ENCODE data around the gene RNASE9.
"Not testable (repeated sequence)": the region's sequence is repeated elsewhere in the genome, so short reads cannot be mapped to it uniquely, and the experiment has no call there.

RNASE9 gene

DNA sequence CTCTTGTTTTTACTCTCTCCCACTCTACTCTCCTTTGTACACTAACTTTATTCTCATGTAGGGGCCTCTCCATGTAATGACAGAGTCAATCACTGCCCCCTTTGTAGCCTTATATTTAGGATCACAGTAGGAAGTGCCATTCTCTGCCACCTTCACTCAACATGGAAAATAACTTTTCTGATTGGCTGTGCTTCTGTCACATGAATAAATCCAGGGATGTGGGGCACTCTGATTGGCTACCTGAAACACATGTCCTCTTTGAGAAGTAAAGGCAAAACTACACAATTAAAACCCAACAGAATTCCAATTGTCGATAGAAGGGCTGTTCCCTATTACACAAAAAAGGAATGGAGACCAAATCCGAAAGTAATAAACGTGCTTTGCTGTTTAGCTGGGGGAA is at the start of gene RNASE9:
TSS of gene RNASE9 (minus strand) at position 87 of the 400 bp plus-strand sequence.
- DNase-seq (ENCODE audit: extremely low spot score, insufficient read length, low read depth): no peak

DNA sequence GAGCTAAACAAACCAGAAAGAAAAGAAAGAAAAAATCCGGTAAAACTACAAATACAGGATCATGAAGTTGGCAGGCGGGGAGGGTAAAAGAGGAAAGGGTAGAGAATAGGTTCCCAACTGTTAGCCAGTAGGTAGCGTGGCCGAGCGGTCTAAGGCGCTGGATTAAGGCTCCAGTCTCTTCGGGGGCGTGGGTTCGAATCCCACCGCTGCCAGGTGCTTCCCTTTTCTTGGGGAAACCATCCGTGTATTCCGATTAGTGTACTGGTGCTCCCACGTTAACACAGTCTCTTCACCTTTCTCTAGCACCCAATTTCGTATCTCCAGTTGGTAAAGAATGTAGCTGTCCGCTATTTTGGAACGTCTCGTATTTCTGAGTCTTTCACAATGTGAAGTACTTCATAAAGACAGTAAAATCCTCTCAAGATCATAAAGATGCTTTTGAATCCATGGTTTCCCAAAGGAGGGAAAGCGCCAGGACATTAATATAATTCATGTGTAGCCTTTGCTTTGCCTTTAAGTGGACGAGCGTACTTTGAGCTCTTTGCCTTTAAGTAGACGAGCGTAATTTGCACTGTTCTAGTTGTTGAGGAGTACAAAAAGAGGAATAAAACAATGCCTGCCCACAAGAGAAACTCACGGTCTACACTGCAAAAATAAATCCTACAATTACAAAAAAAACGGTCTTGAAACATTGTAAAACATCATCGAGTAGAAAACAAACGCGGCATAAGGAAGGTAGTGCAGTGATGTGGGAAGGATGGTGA is 49.3 kb upstream of the RNASE9 start:
- DNase-seq (ENCODE audit: extremely low spot score, insufficient read length, low read depth): no peak
- FAIRE-seq: peak; percentile 5

More for the DNA sequence above, at the start of gene RNASE9:
- FAIRE-seq: no peak

DNA sequence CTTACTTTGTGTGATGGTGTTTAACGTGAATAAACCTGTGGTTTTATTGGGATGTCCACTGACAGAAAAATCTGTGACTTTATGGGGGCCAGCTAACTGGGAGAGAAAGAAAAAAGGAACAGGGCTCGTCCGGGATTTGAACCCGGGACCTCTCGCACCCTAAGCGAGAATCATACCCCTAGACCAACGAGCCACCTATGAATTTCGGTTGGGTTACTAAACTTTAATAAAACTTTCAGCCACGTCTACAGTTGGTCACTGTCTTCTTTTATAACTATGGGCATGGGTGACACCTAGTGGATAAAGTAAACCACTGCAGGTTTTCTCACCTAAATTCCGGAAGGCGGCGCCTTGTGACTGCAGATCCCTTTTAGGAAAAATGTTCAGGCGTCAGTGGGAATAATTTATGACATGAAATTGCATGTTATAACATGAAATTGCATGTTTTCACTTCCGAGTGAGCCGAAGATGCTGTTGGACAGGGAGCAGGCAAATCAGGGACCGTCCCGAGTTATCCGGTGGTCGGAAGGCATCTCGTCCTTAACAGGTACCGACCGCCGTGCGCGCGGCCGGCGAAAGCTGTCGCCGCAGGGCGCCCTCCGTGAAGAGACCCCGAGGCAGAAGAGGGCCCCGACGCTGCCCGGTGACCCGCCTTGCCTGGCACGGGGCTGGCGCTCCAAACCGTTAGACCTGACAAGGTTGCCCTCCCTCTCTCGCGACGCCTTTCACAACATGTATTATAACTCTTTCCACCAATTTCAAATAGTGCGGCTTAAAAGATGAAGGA is 48.6 kb upstream of the RNASE9 start:
- FAIRE-seq (peak; percentile 67), DNase-seq (ENCODE audit: extremely low spot score, insufficient read length, low read depth) (peak; percentile 55)

DNA sequence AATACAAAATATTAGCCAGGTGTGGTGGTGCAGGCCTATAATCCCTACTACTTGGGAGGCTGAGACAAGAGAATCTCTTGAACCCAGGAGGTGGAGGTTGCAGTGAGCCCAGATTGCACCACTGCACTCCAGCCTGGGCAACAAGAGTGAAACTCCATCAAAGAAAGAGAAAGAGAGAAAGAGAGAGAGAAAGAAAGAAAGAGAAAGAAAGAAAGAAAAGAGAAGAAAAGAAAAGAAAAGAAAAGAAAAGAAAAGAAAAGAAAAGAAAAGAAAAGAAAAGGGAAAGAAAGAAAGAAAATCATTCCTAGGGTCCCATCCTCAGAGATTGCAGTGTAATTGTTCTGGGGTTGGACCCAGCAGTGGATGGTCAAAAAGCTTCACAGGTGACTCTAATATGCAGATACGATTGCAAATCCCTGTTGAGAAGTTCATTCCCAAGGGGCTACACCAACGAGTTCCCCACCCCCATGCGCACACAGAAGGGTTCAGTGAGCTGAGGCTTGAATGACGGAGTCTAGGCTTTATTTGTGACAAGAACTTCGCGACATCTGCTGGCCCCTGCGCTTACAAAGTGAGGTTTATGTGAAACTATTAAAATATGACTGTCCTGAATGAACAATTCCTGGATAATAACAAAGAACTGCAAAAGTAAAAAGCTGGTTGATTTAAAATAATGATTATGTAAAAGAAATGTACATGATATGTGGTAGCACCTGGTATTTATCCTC is 47.7 kb upstream of the RNASE9 start:
- DNase-seq (ENCODE audit: extremely low spot score, insufficient read length, low read depth) (no peak), FAIRE-seq (no peak)

DNA sequence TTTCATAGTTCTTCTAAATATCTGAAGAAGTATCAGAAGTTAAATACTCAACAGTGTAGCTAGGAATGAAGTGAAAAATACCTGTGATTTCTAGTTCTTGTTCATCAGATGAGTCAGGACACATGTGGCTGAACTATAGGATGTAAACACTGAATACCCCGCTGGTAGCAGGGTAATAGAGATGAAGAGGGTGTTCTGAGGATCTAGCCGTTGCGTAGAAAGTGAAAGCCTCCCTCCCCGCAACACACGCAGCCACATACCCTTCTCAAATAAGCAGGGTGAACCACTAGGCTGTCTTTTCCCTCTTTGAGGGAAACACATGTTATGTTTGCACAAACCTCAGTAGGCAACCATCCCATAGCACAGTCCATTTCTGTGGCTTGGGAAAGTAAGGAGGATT is 46.8 kb upstream of the RNASE9 start:
- DNase-seq (ENCODE audit: extremely low spot score, insufficient read length, low read depth): no peak
- no peak for FAIRE-seq

DNA sequence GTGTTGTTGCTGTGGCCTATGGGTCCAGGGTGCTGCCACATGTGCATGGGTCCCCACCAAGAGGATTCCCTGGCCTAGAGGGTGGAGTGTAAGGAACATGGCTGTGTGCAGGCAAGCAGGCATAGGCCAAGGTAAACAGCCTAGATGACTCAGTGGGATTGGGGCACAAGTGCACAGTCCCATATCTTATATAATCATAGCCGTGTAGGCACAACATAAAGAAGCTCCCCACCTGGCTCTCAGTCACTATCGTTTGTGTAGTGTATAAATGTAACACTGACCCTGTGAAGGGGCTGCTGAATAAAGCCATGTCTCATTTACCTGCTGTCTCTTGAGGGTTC is 46.0 kb upstream of the RNASE9 start:
- no peak for DNase-seq (ENCODE audit: extremely low spot score, insufficient read length, low read depth)

DNA sequence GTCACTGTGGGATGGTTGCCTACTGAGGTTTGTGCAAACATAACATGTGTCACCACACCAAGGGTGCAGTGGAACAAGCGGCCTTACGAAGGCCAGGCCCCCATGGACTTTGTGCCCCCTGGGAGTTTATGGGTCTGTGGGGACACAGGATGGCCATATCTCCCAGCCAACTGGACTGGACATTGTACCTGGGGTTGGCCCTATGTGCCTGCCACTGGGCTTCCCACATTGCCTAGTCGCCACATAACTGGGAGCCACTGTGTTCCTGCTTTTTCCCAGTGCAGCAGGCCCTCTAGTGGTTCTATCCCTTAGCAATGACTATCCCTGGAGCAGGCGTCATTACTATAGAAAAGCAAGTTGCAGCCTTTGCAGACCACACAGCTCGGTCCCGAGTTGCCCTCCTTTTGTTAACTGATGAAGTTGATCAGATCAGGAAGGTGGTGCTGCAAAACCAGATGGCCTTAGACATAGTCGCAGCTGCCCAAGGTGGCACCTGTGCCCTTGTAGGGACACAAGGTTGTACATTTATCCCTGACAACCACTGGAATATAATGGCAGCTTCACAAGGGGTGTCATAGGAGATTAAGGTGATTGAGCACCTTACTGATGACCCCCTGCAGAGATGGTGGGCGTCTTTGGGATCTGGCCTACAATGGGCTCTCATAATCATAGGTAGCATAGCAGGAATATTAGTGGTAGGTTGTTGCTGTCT is 45.5 kb upstream of the RNASE9 start:
- FAIRE-seq (no peak), DNase-seq (ENCODE audit: extremely low spot score, insufficient read length, low read depth) (no peak)

More for the DNA sequence above, 46.0 kb upstream of the RNASE9 start:
- no peak for FAIRE-seq

DNA sequence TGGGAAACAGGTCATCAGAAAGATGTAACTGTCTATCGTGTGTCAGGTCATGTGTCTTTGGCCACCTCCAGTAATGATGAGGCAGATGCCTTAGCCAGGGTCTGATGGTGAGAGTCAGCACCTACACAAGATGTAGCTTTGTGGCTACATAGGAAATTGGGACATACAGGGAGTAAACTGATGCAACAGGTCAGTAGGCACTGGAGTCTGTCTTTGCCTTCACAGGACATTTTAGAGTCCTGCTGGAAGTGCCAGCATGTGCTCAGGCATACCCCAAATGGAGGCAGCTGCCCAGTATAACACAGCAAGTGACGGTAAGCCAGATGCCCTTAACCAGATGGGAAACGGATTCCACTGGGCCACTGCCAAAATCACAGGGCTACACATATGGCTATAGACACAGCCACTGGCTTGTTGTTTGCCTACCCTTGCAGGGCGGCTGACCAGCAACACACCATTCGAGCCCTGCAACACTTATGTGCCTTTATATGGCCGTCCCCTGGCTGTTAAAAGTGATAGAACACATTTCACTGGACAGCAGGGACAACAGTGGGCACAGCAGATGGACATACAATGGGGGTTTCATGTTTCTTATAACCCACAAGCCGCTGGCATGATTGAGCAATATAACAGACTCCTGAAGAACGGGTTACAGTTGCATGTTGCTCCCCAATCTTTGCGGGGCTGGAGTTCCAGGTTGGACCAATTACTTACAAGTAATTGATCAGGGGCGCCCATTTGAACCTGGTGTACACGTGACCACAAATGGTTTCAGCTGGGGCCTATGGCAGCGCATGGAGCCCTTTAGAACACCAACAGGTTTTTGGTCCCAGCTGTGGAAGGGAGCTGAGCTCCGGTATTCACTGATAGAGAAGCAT is 43.2 kb upstream of the RNASE9 start:
- DNase-seq (ENCODE audit: extremely low spot score, insufficient read length, low read depth): no peak
- no peak for FAIRE-seq

DNA sequence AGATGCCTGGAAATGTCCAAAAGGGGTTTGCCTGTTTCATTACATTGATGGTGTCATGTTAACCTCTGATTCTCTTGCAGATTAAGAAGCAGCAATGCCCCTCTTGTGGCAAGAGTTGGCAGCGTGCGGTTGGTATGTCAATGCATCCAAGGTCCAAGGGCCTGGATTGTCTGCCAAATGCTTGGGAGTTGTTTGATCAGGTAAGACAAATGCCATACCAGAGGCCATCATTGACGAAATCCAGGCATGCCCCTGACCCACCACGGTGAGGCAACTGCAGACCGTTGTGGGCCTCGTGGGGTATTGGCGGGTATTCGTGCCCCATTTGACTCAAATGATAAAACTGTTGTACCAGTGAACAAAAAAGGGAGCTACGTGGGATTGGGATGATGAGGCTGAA is 41.7 kb upstream of the RNASE9 start:
- DNase-seq (ENCODE audit: extremely low spot score, insufficient read length, low read depth): no peak
- no peak for FAIRE-seq

DNA sequence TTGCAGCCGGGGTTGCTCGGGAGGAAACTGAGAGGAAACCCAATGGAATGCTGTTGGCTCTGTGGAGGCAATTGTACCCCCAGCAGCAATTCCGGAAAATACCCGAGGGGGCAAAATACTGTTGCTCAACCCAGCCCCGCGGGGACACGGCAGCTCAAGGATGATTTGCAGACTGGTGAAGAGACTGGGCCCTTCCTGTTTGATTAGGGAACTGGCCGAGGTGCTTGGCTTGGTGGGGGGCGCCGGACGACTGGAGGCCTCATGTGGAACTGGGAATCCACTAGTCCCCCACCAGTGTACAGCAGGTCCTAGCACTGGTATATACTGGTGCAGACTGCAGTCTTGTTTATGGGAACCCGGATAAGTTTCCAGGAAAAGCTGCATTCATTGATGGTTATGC is 40.7 kb upstream of the RNASE9 start:
- no peak for FAIRE-seq

DNA sequence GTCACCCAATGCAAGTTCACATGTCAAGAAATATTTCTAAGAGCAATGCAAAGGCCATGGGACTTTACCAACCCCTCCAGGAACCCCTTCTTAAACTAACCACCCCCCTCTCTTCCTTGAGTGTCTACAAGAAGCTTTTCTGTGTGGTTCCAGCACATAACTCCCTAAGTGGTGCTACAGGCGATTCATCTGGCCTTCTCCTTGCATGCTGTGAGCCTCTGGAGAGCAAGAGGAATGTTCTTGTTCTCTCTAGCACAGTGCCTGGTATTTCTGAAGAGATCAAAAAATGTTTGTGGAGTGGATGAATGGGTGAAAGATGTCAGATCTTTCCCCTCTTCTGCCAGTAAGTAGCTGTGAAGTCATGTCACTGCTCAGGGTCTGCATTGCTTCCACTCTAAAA is 36.3 kb upstream of the RNASE9 start:
- DNase-seq (ENCODE audit: extremely low spot score, insufficient read length, low read depth): no peak
- FAIRE-seq: no peak

More for the DNA sequence above, 40.7 kb upstream of the RNASE9 start:
- no peak for DNase-seq (ENCODE audit: extremely low spot score, insufficient read length, low read depth)

DNA sequence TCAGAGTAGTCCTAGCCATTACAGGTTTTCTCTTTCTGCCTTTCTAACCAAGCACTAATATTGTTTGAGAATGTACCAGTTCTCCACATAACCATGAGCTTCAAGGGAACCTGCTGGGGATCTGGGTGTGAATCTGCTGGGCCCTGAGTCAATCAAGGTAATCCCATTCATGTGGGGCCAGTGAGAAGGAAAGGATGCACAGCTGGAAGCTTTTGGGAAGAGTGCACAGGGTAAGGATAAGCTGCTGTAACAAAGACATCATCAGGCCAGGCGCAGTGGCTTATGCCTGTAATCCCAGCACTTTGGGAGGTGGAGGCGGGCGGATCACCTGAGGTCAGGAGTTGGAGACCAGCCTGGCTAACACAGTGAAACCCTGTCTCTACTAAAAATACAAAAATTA is 34.9 kb upstream of the RNASE9 start:
- not testable (repeated sequence) for FAIRE-seq; DNase-seq (ENCODE audit: extremely low spot score, insufficient read length, low read depth)

DNA sequence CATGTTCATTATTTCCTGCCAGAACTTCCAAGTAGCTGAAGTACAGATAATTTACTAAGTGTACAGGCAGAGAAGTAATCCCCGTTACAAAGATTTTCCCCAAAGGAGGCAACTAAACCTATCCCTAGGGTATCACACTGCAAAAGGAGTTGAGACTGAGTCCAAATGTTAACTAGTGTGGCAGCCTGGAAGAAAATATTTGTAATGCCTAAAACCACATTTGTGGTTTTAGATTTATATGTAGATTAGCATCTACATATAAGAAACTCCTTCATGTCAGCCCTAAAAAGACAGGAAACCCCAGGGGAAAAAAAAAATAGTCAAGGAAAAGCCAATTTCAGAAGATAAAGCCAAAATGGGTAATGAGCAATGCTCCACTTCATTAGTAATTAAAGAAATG is 31.7 kb upstream of the RNASE9 start:
- FAIRE-seq (no peak), DNase-seq (ENCODE audit: extremely low spot score, insufficient read length, low read depth) (no peak)

DNA sequence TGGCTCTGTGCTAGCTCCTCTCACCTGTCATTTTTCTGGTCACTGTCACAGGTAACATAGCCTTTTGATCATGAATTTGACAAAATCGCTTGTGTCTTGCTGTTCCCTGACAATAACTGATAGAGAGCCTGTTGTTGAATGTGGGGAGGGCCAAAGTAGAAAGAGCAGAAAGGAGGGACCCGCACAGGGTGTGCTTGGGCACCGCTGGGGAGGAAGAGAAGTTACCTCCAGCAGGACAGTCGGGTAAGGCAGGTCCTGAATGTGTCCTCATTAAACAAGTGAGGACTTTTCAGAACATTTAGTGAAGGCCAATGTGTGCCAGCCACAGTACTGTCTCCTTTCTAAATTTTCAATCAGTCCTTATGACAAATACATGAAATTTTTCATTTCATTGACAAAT is 30.4 kb upstream of the RNASE9 start, which contains the start of gene RNASE12:
TSS of gene RNASE12 (minus strand) at position 142 of the 400 bp plus-strand sequence. CDS start 653 bp downstream, outside the sequence.
- DNase-seq (ENCODE audit: extremely low spot score, insufficient read length, low read depth) (no peak), FAIRE-seq (no peak)

DNA sequence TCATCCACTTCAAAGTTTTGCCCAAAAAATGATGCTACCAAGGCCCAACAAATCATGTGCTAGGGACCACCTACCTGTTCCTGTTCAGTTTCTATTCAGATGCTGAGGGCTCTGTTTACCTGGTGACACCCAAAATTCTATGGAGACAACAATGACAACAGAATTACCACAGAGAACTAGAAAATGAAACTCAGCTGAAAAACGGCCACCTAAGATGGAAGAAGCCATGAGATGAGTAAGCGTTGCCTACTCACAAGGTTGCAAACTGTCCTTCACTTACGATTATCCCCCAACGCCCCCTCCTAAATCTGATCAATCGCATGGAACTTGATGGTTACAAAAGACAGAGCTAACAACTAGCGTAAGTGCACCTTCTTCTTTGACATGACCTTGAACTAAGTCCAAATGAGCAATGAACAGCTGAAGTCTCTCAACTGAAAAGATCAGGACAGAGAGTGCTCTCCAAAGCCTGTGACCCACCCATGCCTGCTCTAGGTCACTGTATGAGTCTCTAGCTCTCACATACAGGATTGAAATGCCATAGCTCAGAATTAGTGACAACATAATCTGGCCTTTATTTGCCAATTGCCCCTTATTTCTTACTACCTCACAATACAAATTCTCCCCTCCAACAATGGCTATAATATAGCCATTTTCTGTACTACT is 26.8 kb upstream of the RNASE9 start, which contains the start of gene RNASE11:
TSS of gene RNASE11 (minus strand) at position 513 of the 666 bp plus-strand sequence.
- no peak for DNase-seq (ENCODE audit: extremely low spot score, insufficient read length, low read depth)
- no peak for FAIRE-seq

DNA sequence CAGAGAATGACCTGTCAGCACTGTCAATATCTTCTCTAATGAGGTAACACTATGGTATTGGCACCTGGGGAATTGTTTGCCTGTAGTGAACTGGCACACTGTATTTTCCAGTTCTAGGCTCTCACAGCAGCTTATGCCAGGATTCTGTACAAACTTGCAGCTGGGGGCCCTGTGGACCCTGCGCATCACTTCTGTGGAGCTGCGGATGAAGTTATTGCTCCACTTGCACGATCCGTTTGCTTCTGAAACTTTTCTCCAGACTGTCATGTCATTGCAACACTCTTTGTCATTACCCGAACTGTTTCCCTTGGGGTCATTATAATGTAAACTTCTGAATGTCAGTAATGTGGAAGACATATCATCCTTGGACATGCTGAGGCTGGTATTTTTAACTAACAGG is 23.1 kb upstream of the RNASE9 start:
- FAIRE-seq (no peak), DNase-seq (ENCODE audit: extremely low spot score, insufficient read length, low read depth) (no peak)

DNA sequence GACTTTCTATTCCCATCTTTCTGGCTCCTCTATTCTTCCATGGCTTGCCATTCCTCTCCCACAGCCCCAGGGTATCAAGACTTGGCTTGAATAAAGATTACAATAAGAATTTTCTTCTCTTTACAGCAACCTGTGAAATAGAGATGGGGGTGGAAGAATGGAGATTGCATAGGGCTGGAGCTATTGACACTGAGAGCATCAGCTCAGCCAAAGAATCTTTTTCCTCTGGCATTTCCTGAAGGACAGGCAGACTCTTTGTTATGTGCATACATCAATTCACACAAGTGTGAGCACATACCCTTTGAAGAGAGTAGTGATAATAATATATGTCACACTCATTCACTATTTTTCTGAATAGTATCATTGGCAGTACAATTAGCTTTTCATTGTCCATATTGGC is 22.3 kb upstream of the RNASE9 start:
- FAIRE-seq (no peak), DNase-seq (ENCODE audit: extremely low spot score, insufficient read length, low read depth) (no peak)

DNA sequence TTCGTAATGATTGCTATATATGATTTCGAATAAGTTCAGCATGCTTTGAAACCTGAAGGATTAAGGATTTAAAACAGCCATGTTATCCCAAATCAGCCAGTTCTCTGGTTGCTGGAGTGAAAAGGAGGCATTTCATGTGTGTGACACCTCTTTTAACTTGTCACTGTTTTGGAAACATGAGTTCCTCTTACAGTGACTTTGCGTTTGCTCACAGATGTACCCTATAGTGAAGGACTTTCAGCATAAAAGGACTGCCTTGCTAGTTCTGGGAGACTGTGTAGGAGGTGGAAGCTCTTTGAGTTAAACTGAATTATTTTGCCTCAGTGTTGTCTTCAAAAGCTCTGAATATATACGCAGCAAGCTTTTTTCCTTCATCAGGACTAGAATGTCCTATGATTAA is 19.4 kb upstream of the RNASE9 start:
- DNase-seq (ENCODE audit: extremely low spot score, insufficient read length, low read depth) (no peak), FAIRE-seq (no peak)

All from GM18507 (cell line).